Upper lobe of left lung (tissue), 4 donors: ENCODE results near the gene GIMAP2.

ENCODE experiments used
- CTCF ChIP-seq, 6 experiments: fragments of 450-650 bp in 4 of 6; fragments of 200-600 bp in 2 of 6; sonication (generic) in 2 of 6; IDR thresholded peaks; one replicate each; pipeline ENCODE4 v1.5.1; 2016 to 2019; ENCODE audit warnings: antibody characterized with exemption in 6 of 6
- EP300 ChIP-seq, 4 donors: sonication (generic); formaldehyde crosslinking; IDR thresholded peaks; one replicate each; pipeline ENCODE4 v1.5.1; 2017; ENCODE audit warnings: antibody characterized with exemption in 4 of 4, control low read depth in 2 of 4
- POLR2A ChIP-seq, 4 donors: fragments of 450-650 bp; IDR thresholded peaks; one replicate each; pipeline ENCODE4 v1.5.1; 2016 to 2017; ENCODE audit warnings: antibody characterized with exemption in 4 of 4, mild to moderate bottlenecking in 2 of 4
- POLR2AphosphoS5 ChIP-seq, 2 donors: sonication (generic); formaldehyde crosslinking; IDR thresholded peaks; one replicate each; pipeline ENCODE4 v1.5.1; 2017; ENCODE audit warnings: antibody characterized with exemption in 2 of 2

- TF ChIP-seq CTCF (IDR thresholded peaks at IDR 0.05) (no peak), EP300 (IDR thresholded peaks at IDR 0.05) (no peak), POLR2A (IDR thresholded peaks at IDR 0.05) (no peak), POLR2AphosphoS5 (IDR thresholded peaks at IDR 0.05) (no peak)
These were observed 29.5 kb upstream of the GIMAP2 start for GRCh38 chr7:150656047-150656446.
